IPS DF 6.9 (cell line): ENCODE measurements around the gene OR2W3.
"Not testable (repeated sequence)": the region's sequence is repeated elsewhere in the genome, so short reads cannot be mapped to it uniquely, and the experiment has no call there.

Experiments used
- DNase-seq: peaks from one replicate; pipeline ENCODE4 v3.0.0-alpha.2; 2013; ENCODE audit warnings: low read depth, low spot score
- H3K27ac ChIP-seq: one replicate; pipeline ENCODE4 v1.5.1; 2013; ENCODE audit warnings: low read length, control low read depth
- H3K27me3 ChIP-seq: 2 replicates; pipeline ENCODE4 v1.6.1; 2013; ENCODE audit warnings: mild to moderate bottlenecking, low read length; ENCODE audit not compliant: control insufficient read depth, insufficient read depth
- H3K36me3 ChIP-seq: 2 replicates; pipeline ENCODE4 v1.6.1; 2013; ENCODE audit warnings: low read length; ENCODE audit not compliant: control insufficient read depth, insufficient read depth
- H3K4me1 ChIP-seq: 2 replicates; pipeline ENCODE4 v1.6.1; 2013; ENCODE audit warnings: low read length; ENCODE audit not compliant: control insufficient read depth, insufficient read depth
- H3K4me3 ChIP-seq: 2 replicates; pipeline ENCODE4 v1.5.1; 2013; ENCODE audit warnings: mild to moderate bottlenecking, low read length
- H3K9me3 ChIP-seq: 2 replicates; pipeline ENCODE4 v1.6.1; 2013; ENCODE audit warnings: low read length, inconsistent platforms; ENCODE audit not compliant: control insufficient read depth, insufficient read depth
- WGBS: extraction: QIAGEN DNeasy Blood & Tissue Kit; methylation state at CpG from one replicate; pipeline ENCODE4 v1.1.7; 2013; ENCODE audit warnings: mixed read lengths, missing lambda C conversion rate; ENCODE audit not compliant: insufficient read length, insufficient coverage; 5-methylcytosine and 5-hydroxymethylcytosine counted together

OR2W3 gene

DNA sequence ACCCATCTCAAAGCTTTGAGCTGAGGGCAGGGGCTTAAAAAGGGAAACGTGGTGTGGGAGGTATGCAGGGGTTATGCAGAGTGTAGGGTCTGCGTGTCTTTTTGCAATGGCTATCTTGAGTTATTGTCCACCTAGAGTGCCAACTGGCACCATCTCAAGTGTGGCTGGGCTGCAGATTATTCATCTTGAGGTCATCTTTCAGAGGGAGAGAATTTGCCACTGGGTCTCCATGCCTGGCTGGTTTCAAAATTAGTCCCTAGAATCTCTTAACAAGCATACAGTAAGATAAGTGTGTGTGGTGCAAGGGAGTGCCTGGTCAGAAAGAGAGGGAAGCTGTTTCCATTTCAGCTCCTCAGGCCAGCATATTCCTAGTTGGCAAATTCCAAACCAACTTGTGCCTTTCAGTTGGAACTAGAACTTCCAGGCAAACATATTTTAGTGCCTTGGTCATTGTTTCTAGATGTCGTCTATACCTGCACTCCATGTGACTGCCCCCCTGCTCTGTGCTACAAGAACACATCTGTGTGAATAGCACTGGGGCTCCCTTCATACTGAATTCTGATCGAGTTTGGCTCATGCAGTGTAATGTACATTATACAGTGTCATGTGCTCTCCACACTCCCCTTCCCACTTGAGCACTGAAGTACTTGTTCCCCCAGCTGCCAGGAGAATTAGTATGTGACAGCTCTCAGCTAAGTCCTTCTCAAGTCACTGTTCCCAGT lies 19.7 kb downstream of the OR2W3 start:
- H3K4me3 ChIP-seq, result no peak overlapping the region
- H3K27me3 ChIP-seq, result no peaks in the 10 kb centered on the region
- no peak for DNase-seq
- H3K27ac ChIP-seq, result no peak overlapping the region
- H3K9me3 ChIP-seq, result no peaks in the 10 kb centered on the region
- no peaks in the 10 kb centered on the region for H3K36me3 ChIP-seq
- H3K4me1 ChIP-seq, result no peaks in the 10 kb centered on the region
- WGBS, result no CpG with 5 or more reads among the region's 4 CpGs

DNA sequence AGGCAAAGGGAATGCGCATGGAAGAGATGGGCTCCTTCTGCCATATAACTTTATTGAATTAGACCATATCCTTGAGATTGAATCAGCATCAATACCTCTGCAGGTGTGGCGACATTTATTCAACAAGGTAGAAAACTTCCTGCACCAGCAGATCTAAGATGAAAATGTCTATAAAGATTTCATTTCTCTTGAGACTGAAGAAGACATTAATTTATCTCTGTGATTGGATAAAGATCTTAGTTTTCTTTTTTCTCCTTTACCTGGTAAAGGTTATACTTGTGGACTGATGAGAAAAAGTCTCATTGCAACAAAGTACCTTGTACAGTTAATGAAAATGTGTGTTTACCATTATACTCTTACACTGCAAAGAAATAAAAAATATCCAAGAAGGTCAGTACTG lies 24.6 kb downstream of the OR2W3 start, which contains the start of gene OR2T8:
TSS of gene OR2T8 (plus strand) at position 301 of the 400 bp plus-strand sequence. CDS start 766 bp downstream, outside the sequence.
- Histone ChIP-seq H3K27me3 (no peaks in the 10 kb centered on the region), H3K36me3 (no peaks in the 10 kb centered on the region), H3K4me3 (no peak within 1 kb of the TSS), H3K9me3 (no peaks in the 10 kb centered on the region), H3K27ac (no peak within 1 kb of the TSS), H3K4me1 (no peaks in the 10 kb centered on the region)
- DNase-seq, result no peak
- WGBS, result no CpG with 5 or more reads among the region's 2 CpGs

DNA sequence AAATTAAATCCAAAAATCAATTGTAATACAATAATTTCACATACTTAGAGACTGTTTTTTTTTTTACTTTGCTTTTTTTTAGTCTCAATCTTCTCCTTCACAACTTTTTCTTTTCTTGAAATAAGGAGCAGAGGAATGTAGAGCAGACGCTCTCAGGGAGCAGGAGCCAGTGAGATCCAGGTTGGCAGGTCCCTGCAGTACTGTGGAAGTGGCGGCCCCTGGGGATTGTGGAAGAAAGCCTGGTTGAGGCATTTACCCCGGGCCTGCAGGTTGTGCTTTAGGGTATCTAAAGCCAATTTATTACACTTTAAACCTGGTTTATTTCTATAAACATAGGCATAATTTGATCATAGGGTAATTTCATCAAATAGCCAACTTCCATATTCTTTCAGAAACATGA lies 28.6 kb downstream of the OR2W3 start:
- no peak for DNase-seq
- H3K36me3 ChIP-seq, result no peaks in the 10 kb centered on the region
- H3K4me1 ChIP-seq, result no peaks in the 10 kb centered on the region
- no CpG with 5 or more reads among the region's 3 CpGs for WGBS
- H3K9me3 ChIP-seq, result no peaks in the 10 kb centered on the region
- no peak overlapping the region for H3K4me3 ChIP-seq
- no peak overlapping the region for H3K27ac ChIP-seq
- no peaks in the 10 kb centered on the region for H3K27me3 ChIP-seq

DNA sequence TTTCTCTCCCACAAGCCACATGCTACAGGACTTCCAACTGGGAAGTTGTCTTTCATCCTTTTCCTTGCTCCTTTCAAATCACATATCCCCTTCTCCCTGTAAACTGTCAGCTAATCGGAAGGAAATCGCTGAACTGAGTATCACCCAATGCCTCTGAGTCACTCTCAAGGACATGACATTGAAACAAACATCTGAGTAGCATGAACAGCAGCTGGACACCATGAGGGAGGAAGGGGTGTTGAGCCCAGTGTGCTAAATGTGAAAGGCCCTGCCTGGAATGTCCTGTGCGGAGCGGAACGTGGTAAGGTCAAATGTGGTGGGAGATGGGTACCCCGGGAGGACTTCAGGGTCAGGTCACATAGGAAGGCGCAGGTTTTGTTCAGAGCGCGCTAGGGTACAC lies 29.5 kb downstream of the OR2W3 start, which contains the start of gene OR2AJ1:
TSS of gene OR2AJ1 (plus strand) at position 22 of the 400 bp plus-strand sequence. CDS start 8,880 bp downstream, outside the sequence.
- no peaks in the 10 kb centered on the region for H3K27me3 ChIP-seq
- H3K27ac ChIP-seq, result no peak within 1 kb of the TSS

DNA sequence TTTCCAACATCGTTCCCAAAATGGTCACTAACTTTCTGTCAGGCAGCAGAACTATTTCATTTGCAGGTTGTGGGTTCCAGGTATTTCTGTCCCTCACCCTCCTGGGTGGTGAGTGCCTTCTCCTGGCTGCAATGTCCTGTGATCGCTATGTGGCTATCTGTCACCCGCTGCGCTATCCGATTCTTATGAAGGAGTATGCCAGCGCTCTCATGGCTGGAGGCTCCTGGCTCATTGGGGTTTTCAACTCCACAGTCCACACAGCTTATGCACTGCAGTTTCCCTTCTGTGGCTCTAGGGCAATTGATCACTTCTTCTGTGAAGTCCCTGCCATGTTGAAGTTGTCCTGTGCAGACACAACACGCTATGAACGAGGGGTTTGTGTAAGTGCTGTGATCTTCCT lies 38.6 kb downstream of the OR2W3 start:
- DNase-seq, result no peak
- H3K27ac ChIP-seq, result no peak overlapping the region
- no peaks in the 10 kb centered on the region for H3K9me3 ChIP-seq
- H3K4me1 ChIP-seq, result no peaks in the 10 kb centered on the region
- H3K27me3 ChIP-seq, result no peaks in the 10 kb centered on the region
- H3K36me3 ChIP-seq, result no peaks in the 10 kb centered on the region
- WGBS, result no CpG with 5 or more reads among the region's 8 CpGs
- no peak overlapping the region for H3K4me3 ChIP-seq

More for the DNA sequence above, 29.5 kb downstream of the OR2W3 start, which contains the start of gene OR2AJ1:
- H3K36me3 ChIP-seq, result no peaks in the 10 kb centered on the region
- no CpG with 5 or more reads among the region's 9 CpGs for WGBS
- DNase-seq, result no peak
- H3K4me3 ChIP-seq, result no peak within 1 kb of the TSS
- H3K4me1 ChIP-seq, result no peaks in the 10 kb centered on the region
- no peaks in the 10 kb centered on the region for H3K9me3 ChIP-seq

DNA sequence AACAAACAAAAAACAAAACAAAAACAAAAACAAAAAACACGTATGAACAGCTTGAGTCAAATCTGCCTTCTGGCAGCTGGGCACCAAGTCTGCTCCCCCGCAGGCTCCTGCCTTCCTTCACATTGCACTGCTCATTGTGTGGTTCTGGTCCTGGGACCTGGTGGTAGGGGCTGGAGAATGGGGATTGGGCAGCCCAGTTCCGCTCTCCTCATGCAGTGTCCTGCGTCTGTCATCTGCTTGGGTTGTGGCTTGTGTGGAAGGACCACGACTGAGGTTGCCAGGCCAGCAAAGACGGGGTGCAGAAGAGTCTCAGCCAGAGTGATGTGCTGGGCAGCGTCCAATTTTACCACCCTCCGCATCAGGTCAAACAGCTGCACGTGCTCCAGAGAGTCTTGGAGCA lies 40.4 kb downstream of the OR2W3 start:
- Histone ChIP-seq H3K4me1 (no peaks in the 10 kb centered on the region), H3K4me3 (no peak overlapping the region), H3K9me3 (no peaks in the 10 kb centered on the region), H3K36me3 (no peaks in the 10 kb centered on the region), H3K27me3 (no peaks in the 10 kb centered on the region), H3K27ac (no peak overlapping the region)
- no peak for DNase-seq
- WGBS, result no CpG with 5 or more reads among the region's 9 CpGs

DNA sequence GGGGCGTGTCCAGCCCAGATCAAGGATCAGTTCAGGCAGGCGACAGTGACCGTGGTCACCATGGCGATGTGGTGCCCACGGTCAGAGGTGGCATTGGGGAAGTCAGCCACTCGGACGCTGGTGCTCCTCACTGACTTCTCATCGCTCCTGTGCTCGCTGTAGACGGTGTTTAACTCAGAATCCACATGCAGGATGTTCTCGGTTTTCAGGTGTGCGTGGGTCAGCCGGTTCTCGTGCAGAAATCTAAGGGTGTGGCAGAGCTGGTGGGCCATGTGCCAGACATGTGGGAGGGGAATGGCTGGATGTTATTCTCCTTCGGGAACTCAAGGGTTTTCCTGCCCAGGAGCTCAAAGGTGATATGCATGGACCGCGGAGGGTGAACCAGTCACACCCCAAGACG lies 41.0 kb downstream of the OR2W3 start:
- H3K4me1 ChIP-seq, result no peaks in the 10 kb centered on the region
- no peaks in the 10 kb centered on the region for H3K27me3 ChIP-seq
- WGBS, result no CpG with 5 or more reads among the region's 18 CpGs
- H3K36me3 ChIP-seq, result no peaks in the 10 kb centered on the region
- DNase-seq, result no peak
- H3K9me3 ChIP-seq, result no peaks in the 10 kb centered on the region
- H3K27ac ChIP-seq, result no peak overlapping the region
- no peak overlapping the region for H3K4me3 ChIP-seq

DNA sequence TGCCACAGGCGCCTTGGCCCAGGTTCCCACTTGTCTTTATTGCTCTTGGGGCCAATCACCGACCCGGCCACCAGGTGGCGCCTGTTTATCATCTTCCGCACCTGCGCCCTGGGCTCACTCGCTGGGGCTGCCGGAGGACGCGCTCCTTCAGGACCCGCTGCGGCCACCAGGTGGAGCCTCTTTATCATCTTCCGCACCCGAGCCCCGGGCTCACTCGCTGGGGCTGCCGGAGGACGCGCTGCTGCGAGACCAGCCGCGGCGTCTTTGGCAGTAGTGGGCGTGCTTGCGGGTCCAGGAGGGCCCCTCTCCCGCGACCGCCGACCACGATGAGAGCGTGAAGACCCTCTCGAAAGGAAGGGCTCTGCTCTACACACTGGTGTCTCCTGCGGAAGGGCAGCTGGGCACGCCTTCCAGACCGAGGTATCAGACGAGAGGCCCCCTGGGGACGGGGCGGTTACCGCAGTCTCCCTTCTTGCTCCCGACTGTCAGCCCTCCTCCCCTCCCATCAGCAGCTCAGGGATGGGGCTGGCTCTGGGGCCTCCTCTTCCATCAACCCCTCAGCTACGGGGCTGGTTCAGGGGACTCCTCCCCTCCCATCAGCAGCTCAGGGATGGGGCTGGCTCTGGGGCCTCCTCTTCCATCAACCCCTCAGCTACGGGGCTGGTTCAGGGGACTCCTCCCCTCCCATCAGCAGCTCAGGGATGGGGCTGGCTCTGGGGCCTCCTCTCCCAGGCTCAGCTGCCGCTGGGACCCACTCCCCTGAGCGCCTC lies 41.8 kb downstream of the OR2W3 start:
- DNase-seq, result peak; percentile 89
- not testable (repeated sequence) for H3K27me3 ChIP-seq, H3K4me1 ChIP-seq, H3K4me3 ChIP-seq, H3K36me3 ChIP-seq, H3K9me3 ChIP-seq, H3K27ac ChIP-seq
- no CpG with 5 or more reads among the region's 44 CpGs for WGBS

DNA sequence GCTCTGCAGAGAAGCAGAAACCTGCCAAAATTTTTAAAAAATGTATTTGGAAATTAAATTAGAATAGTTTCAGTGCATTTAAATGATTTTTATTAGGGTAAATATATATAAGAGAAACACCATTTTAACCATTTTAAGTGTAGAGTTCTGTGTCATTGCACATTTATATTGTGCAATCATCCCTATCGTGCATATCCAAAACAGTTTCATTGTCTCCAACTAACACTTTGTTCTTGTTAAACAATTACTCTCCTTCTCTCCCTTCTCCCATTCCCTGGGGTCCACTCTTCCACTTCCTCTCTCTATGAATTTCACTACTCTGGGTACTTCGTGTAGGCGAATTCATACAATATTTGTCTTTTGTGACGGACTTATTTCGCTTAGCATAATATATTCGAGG lies 47.2 kb downstream of the OR2W3 start:
- Histone ChIP-seq H3K36me3 (no peaks in the 10 kb centered on the region), H3K9me3 (peaks cover 1% of the 10 kb centered on the region), H3K27me3 (no peaks in the 10 kb centered on the region), H3K4me3 (no peak overlapping the region), H3K4me1 (no peaks in the 10 kb centered on the region), H3K27ac (no peak overlapping the region)
- no CpG with 5 or more reads among the region's 6 CpGs for WGBS
- no peak for DNase-seq
